Measurements from ENCODE around the gene SRP14. TPM values are rescaled to one million over a fixed set of nuclear protein-coding genes. Genes with fewer than 3 reads are reported as not detected.

SRP14 gene
- total RNA-seq, 1 experiment from 2014 or later: 405 TPM

DNA sequence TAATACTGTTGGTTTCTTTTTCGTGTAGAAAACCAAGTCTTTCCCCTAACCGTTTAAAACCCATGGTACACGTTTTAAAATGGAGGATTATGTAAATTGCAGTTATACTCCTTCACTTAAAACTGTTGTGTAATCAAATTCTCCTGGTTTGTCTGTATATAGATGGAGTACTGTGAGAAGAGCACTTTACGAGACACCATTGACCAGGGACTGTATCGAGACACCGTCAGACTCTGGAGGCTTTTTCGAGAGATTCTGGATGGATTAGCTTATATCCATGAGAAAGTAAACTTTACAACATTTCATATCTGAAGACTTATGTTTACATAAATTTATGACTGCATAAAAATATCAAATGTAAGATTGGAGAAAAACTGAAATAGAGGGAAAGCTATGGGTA is 51.2 kb downstream of the SRP14 start:
- H3K36me3 ChIP-seq: peaks cover 70% of the 10 kb centered on the region

More for the DNA sequence above, 51.2 kb downstream of the SRP14 start:
- Histone ChIP-seq H3K9me3 (replicated peaks) (no peaks in the 10 kb centered on the region), H3K27me3 (replicated peaks) (no peaks in the 10 kb centered on the region), H3K4me1 (replicated peaks) (no peaks in the 10 kb centered on the region), H3K4me3 (no peak overlapping the region), H3K27ac (no peak overlapping the region)
- DNase-seq (ENCODE audit: low read depth in 1 of 2, low spot score in 2 of 2): no peak

Other genes with a start within 250 kb of the SRP14 start
- gene GPR176, start 118.9 kb downstream of the SRP14 start, total RNA-seq (2014; rRNA removed; shearing (Covaris generic)): 69.5 and 117 TPM in 2 replicates
- 31.4 and 59.9 TPM in 2 replicates for gene EIF2AK4, start 105.1 kb downstream of the SRP14 start, total RNA-seq (2014; rRNA removed; shearing (Covaris generic))
- gene BMF, start 69.7 kb upstream of the SRP14 start, total RNA-seq (2014; rRNA removed; shearing (Covaris generic)): 3.2 and 6.2 TPM in 2 replicates
- 74.1 and 91.0 TPM in 2 replicates for gene BUB1B, start 121.9 kb upstream of the SRP14 start, total RNA-seq (2014; rRNA removed; shearing (Covaris generic))
- 0.05 and 0.09 TPM in 2 replicates for gene PAK6, start 199.9 kb upstream of the SRP14 start, total RNA-seq (2014; rRNA removed; shearing (Covaris generic))
- gene ANKRD63, start 243.9 kb upstream of the SRP14 start, total RNA-seq (2014; rRNA removed; shearing (Covaris generic)): 11.4 and 13.6 TPM in 2 replicates

Measured in SJSA1 (cell line).